NCI-H1092 treated with DMSO at 0.1 percent for 48 hours (cell line): ENCODE data around the gene DSP.

Source experiments
- DNase-seq: peaks from one replicate; lab custom pipeline; 2025; lab: John Stamatoyannopoulos, UW

Gene DSP

GRCh38 chr6:7591770-7592169 lies 50.3 kb downstream of the DSP start:
- no peak for DNase-seq

- no peak for DNase-seq
Observed at GRCh38 chr6:7593229-7593628, 51.8 kb downstream of the DSP start.

- DNase-seq: no peak
Observed at GRCh38 chr6:7594579-7595125, 53.2 kb downstream of the DSP start.

- DNase-seq: no peak
Observed at GRCh38 chr6:7604003-7604402, 62.5 kb downstream of the DSP start.

- no peak for DNase-seq
Observed at GRCh38 chr6:7604506-7604905, 63.0 kb downstream of the DSP start.

- peak; percentile 2 for DNase-seq
Observed at GRCh38 chr6:7615611-7616383, 74.3 kb downstream of the DSP start.

GRCh38 chr6:7617801-7618764 lies 76.6 kb downstream of the DSP start:
- DNase-seq: no peak

- DNase-seq: no peak
Observed at GRCh38 chr6:7621761-7622160, 80.3 kb downstream of the DSP start.

- no peak for DNase-seq
Observed at GRCh38 chr6:7624796-7625710, 83.6 kb downstream of the DSP start.

- no peak for DNase-seq
Observed at GRCh38 chr6:7628479-7628878, 87.0 kb downstream of the DSP start.

GRCh38 chr6:7628909-7629308 lies 87.4 kb downstream of the DSP start:
- DNase-seq: no peak

GRCh38 chr6:7629321-7629720 lies 87.8 kb downstream of the DSP start:
- DNase-seq: no peak

- no peak for DNase-seq
Observed at GRCh38 chr6:7630792-7631191, 89.3 kb downstream of the DSP start.

GRCh38 chr6:7631466-7631865 lies 90.0 kb downstream of the DSP start:
- no peak for DNase-seq

GRCh38 chr6:7632501-7633290 lies 91.2 kb downstream of the DSP start:
- DNase-seq: no peak

- peak; percentile 0 for DNase-seq
Observed at GRCh38 chr6:7633361-7633760, 91.9 kb downstream of the DSP start.

GRCh38 chr6:7636151-7636550 lies 94.7 kb downstream of the DSP start:
- no peak for DNase-seq
